HG03378 (cell line): ENCODE results near the gene NR2F2.

ENCODE experiments used
- ATAC-seq: cut with Tn5 transposase; IDR thresholded peaks from one replicate; pipeline ENCODE4 v1.9.1; 2021; ENCODE audit warnings: mild to moderate bottlenecking, moderate library complexity; ENCODE audit not compliant: unreplicated experiment

The NR2F2 gene

DNA sequence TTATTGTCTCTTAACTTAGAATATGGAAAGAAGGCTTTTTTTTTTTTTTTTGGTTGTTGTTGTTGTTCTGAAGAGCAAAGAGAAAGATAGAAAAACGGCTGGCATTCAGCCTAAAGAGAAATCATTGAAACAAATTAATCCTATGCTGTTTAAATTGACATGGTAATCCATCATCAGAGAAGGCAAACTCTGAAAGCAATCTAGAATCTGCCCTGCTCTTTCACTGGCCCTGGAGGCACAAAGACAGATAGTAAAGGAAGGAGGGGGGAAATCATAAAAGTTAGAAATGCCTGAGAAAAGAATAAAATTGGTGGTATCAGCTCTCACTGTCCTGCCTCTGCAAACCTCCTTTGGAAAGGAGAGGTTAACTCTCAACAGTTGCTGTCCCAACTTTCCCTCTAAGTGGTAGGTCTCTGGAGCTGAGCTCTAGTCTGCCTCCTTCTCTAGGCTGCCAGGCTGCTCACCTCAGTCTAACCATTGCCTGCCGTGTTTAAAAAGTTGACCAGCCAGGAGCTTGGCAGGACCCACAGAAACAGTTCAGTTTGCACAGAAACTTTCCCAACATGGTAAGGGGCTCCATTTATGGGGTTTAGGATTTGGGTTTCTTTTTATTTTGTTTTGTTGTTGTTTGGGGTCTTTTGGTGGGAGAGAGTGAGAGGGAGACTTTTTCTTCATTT lies 13.4 kb upstream of the NR2F2 start:
- ATAC-seq = no peak

DNA sequence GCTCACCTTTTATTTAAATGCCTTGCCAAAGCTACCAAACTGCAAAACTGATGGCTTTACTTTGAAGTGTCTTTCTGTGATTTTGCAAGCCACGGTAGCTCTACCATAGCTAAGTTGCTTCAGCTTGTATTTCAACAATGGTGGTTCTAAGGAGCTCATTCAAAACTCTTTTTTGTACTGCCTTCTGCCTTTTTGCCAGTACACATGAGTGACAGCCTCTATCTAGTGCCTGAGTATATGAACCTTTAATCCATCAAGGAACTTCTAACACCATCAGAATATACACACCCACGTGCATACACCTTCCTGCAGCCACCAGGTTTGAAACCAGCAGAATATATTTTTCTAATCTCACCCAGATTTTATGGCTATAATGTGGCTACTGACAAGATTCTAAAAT lies 10.4 kb upstream of the NR2F2 start:
- ATAC-seq = no peak

GRCh38 chr15:96320703-96321638 lies 9.5 kb upstream of the NR2F2 start:
- ATAC-seq = no peak

- ATAC-seq = no peak
Observed at GRCh38 chr15:96321639-96322535, 8.6 kb upstream of the NR2F2 start.

GRCh38 chr15:96322536-96323318 lies 7.8 kb upstream of the NR2F2 start:
- no peak for ATAC-seq

- no peak for ATAC-seq
Observed at GRCh38 chr15:96323319-96324145, 7.0 kb upstream of the NR2F2 start.

GRCh38 chr15:96324192-96324895 lies 6.2 kb upstream of the NR2F2 start:
- no peak for ATAC-seq

GRCh38 chr15:96324940-96325540 lies 5.5 kb upstream of the NR2F2 start:
- ATAC-seq = no peak

- ATAC-seq = no peak
Observed at GRCh38 chr15:96325541-96326327, 4.8 kb upstream of the NR2F2 start.

DNA sequence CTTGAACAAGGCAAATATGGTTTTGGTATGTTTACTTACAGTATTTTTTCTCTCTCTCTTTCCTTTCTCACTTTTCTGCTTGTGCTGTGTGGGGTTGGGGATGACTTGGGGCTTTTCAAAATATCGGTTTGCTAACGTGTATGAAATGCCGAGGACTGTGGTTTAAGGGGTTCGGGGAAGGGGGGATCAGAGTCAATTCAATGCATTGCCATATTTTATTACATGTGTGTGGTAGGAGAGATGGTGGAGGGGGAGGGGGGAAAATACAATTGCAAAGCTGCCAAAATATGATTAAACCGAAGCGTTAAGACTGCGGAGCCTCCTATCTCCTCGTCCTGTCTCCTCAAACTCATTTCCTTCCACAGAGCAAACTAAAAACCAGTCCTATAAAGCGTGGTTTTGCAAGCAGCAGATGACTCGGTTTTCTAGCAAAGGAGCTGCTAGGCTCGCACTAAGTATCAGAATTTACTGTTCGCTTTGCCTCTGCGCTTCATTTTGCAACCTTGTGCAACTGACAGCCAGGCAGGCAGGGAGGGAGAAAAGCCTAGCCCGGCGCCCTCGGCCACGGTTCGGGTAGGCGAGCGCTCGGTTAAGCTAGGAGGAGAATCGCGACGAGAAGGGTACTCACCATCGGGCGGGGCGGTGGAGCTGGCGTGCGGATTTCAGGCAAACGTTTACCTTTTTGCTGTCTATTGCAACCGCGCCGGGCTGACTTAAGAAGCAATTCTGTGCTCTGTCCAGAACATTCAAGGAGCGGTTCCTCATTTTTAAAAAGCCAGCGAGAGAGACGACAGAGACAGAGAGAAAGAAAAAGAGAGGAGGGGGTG lies 4.0 kb upstream of the NR2F2 start:
- ATAC-seq = no peak

- ATAC-seq = peak; percentile 57
Observed at GRCh38 chr15:96327155-96327741, 3.3 kb upstream of the NR2F2 start.

GRCh38 chr15:96328181-96328876 lies 2.2 kb upstream of the NR2F2 start:
- ATAC-seq = no peak

- no peak for ATAC-seq
Observed at GRCh38 chr15:96328877-96329195, 1.7 kb upstream of the NR2F2 start.

- ATAC-seq = no peak
Observed at GRCh38 chr15:96329403-96329981, 1.0 kb upstream of the NR2F2 start.

- peak; percentile 25 for ATAC-seq
Observed at GRCh38 chr15:96330064-96330449, 443 bp upstream of the NR2F2 start.
